ENCODE data around the gene MFSD11. TPM values are rescaled to one million over a fixed set of nuclear protein-coding genes. Genes with fewer than 3 reads are reported as not detected.

MFSD11 gene
- total and polyA plus RNA-seq, 2 donors (not counting 3 experiments of a cell fraction or from before 2014, with no cell fraction given): 23.5 to 35.2 TPM

DNA sequence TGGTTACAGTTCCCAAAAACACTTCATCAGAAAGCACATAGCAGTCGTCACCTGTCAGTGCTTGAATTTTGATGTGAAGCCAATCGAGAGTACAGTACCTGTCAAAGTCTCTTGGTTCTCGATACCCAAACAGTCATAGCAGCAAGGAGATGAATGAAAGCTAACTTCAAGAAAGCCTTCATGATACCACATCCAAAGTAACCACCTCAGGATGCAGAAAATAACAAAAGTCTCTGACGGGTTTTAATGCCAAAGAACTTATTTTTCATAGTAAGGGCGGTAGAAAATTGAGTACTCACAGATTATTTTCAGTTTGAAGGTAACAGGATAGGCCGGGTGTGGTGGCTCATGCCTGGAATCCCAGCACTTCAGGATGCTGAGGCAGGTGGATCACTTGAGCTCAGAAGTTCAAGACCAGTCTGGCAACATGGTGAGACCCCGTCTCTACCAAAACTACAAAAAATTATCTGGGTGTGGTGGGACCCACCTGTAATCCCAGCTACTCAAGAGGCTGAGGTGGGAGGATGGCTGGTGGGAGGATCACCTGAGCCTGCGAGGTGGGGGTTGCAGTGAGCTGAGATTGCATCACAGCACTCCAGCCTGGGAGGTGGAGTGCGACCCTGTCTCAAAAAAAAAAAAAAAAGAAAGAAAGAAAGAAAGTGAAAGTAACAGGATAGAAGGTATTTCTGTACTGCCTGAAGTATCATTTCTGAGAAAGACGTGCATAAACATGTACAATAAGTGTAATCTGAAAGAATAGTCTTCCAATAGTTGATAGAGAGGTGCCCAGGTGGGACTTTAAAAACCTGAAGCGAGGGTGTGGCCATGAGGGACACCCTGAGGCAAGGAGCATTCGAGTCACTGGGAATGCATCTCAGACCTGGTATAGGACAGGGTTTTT lies 15.4 kb downstream of the MFSD11 start:
- Histone ChIP-seq H3K4me3 (replicated peaks in 1 of 3; ENCODE audit: insufficient read depth in 1 of 3, low read depth in 1 of 3, low read length in 3 of 3) (no peak overlapping the region), H3K4me1 (ENCODE audit: control insufficient read depth, extremely low read depth, insufficient read depth, low read length) (no peaks in the 10 kb centered on the region), H3K27me3 (ENCODE audit: control insufficient read depth in 2 of 2, insufficient read depth in 2 of 2, low read length in 2 of 2) (no peaks in the 10 kb centered on the region), H2AFZ (ENCODE audit: low read depth, low read length) (no peak overlapping the region), H4K20me1 (replicated peaks; ENCODE audit: control insufficient read depth, extremely low read depth, insufficient read depth, low read length) (no peaks in the 10 kb centered on the region), H3K9ac (replicated peaks; ENCODE audit: extremely low read depth, insufficient read depth, low read length) (no peak overlapping the region), H3K9me3 (replicated peaks; ENCODE audit: control insufficient read depth, insufficient read depth, low read length) (no peaks in the 10 kb centered on the region), H3K27ac (ENCODE audit: insufficient read depth, low read depth, low read length) (no peak overlapping the region), H3K36me3 (ENCODE audit: control insufficient read depth in 2 of 2, extremely low read depth in 1 of 2, insufficient read depth in 2 of 2, low read length in 2 of 2) (no peaks in the 10 kb centered on the region), H3K9me1 (replicated peaks; ENCODE audit: control insufficient read depth, extremely low read depth, insufficient read depth, low read length) (no peaks in the 10 kb centered on the region), H3K4me2 (ENCODE audit: insufficient read depth, low read length) (no peak overlapping the region), H3K79me2 (ENCODE audit: control insufficient read depth, insufficient read depth, low read length) (no peaks in the 10 kb centered on the region)
- no peak for FAIRE-seq
- dilution Hi-C loops (cut with MboI; ENCODE audit: extremely low pct_ligation_motif_present, low sequenced_read_pairs): no loop called here
- BruUV-seq (replicated peaks): no TSS peak
- TF ChIP-seq POLR2A (IDR thresholded peaks at IDR 0.05; ENCODE audit: low read depth, low read length): no peak
- TF ChIP-seq, protein P1, sequence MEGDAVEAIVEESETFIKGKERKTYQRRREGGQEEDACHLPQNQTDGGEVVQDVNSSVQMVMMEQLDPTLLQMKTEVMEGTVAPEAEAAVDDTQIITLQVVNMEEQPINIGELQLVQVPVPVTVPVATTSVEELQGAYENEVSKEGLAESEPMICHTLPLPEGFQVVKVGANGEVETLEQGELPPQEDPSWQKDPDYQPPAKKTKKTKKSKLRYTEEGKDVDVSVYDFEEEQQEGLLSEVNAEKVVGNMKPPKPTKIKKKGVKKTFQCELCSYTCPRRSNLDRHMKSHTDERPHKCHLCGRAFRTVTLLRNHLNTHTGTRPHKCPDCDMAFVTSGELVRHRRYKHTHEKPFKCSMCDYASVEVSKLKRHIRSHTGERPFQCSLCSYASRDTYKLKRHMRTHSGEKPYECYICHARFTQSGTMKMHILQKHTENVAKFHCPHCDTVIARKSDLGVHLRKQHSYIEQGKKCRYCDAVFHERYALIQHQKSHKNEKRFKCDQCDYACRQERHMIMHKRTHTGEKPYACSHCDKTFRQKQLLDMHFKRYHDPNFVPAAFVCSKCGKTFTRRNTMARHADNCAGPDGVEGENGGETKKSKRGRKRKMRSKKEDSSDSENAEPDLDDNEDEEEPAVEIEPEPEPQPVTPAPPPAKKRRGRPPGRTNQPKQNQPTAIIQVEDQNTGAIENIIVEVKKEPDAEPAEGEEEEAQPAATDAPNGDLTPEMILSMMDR (IDR thresholded peaks at IDR 0.05; ENCODE audit: extremely low read depth in 1 of 2, insufficient read depth in 1 of 2, low read depth in 1 of 2, low read length in 2 of 2): no peak
- no peak for TF ChIP-seq POLR2AphosphoS5 (IDR thresholded peaks at IDR 0.05; ENCODE audit: insufficient read depth, low read depth, low read length)
- no peak for TF ChIP-seq EZH2 (IDR thresholded peaks at IDR 0.05; ENCODE audit: borderline replicate concordance, low read depth, low read length, severe bottlenecking)
- no peak for TF ChIP-seq MYC (IDR thresholded peaks at IDR 0.05; ENCODE audit: low read depth, low read length)
- TF ChIP-seq GATA2 (IDR thresholded peaks at IDR 0.05; ENCODE audit: insufficient read depth, insufficient read length, low read depth, low read length): no peak
- TF ChIP-seq, protein P2, sequence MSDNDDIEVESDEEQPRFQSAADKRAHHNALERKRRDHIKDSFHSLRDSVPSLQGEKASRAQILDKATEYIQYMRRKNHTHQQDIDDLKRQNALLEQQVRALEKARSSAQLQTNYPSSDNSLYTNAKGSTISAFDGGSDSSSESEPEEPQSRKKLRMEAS (IDR thresholded peaks at IDR 0.05; ENCODE audit: insufficient read depth, insufficient read length): no peak
- no peak for TF ChIP-seq FOS (IDR thresholded peaks at IDR 0.05; ENCODE audit: borderline replicate concordance, insufficient read depth, low read length)
- no peak for TF ChIP-seq JUN (IDR thresholded peaks at IDR 0.05; ENCODE audit: borderline replicate concordance, insufficient read depth, insufficient read length, low read depth)
- no peak for DNase-seq (ENCODE audit: low read depth, low spot score)
- ChIA-PET POLR2A (no interaction called here), CTCF (interaction anchor here (0.6 kb wide), 1 partner anchor 14 kb away, joined by 3 read pairs; no protein-coding TSS in a partner anchor)
- intact Hi-C loops (cut with micrococcal nuclease): no loop called here
